Stimulated activated CD8-positive, alpha-beta memory T cell treated with anti-CD3 and anti-CD28 coated beads, Interleukin-4, amount 100 ng/mL, for 48 hours (primary cell): Measurements from ENCODE around the gene EDRF1.

Source experiments
- DNase-seq: peaks from one replicate; pipeline ENCODE4 v3.0.0-alpha.2; 2020

EDRF1 gene

GRCh38 chr10:125762692-125763648, 43.5 kb downstream of the EDRF1 start:
- DNase-seq, result no peak

GRCh38 chr10:125765835-125766234, 46.3 kb downstream of the EDRF1 start:
- no peak for DNase-seq

GRCh38 chr10:125766511-125766910, 47.0 kb downstream of the EDRF1 start:
- DNase-seq, result no peak

- DNase-seq, result no peak
These were observed 48.8 kb downstream of the EDRF1 start for GRCh38 chr10:125768219-125768855.

GRCh38 chr10:125769175-125769574, 49.7 kb downstream of the EDRF1 start:
- DNase-seq, result no peak

- no peak for DNase-seq
These were observed 51.3 kb downstream of the EDRF1 start for GRCh38 chr10:125770844-125771243.

- no peak for DNase-seq
These were observed 52.8 kb downstream of the EDRF1 start for GRCh38 chr10:125772112-125772863.

GRCh38 chr10:125772864-125773180, 53.3 kb downstream of the EDRF1 start:
- no peak for DNase-seq

- DNase-seq, result no peak
These were observed 54.4 kb downstream of the EDRF1 start for GRCh38 chr10:125773687-125774543.

- DNase-seq, result no peak
These were observed 55.2 kb downstream of the EDRF1 start for GRCh38 chr10:125774581-125775191.

GRCh38 chr10:125775491-125776106, 56.1 kb downstream of the EDRF1 start, which contains the start of gene MMP21:
MMP21 (minus strand) TSS chr10:125775821; CDS start chr10:125775821, 0 bp downstream.
- DNase-seq, result no peak

GRCh38 chr10:125777806-125778205, 58.3 kb downstream of the EDRF1 start:
- DNase-seq, result no peak

GRCh38 chr10:125778556-125778955, 59.0 kb downstream of the EDRF1 start:
- DNase-seq, result no peak

GRCh38 chr10:125779403-125780327, 60.2 kb downstream of the EDRF1 start:
- DNase-seq, result no peak

- DNase-seq, result no peak
These were observed 61.9 kb downstream of the EDRF1 start for GRCh38 chr10:125781374-125781773.

GRCh38 chr10:125782054-125782453, 62.5 kb downstream of the EDRF1 start:
- no peak for DNase-seq

- DNase-seq, result no peak
These were observed 63.1 kb downstream of the EDRF1 start for GRCh38 chr10:125782616-125783015.

- DNase-seq, result no peak
These were observed 63.9 kb downstream of the EDRF1 start for GRCh38 chr10:125783408-125783807.

- no peak for DNase-seq
These were observed 64.4 kb downstream of the EDRF1 start for GRCh38 chr10:125783957-125784356.

GRCh38 chr10:125785791-125786190, 66.3 kb downstream of the EDRF1 start:
- no peak for DNase-seq
